Skeletal muscle tissue (tissue), 4 donors: ENCODE measurements around the gene SLC25A12. TPM values are rescaled to one million over a fixed set of nuclear protein-coding genes. Genes with fewer than 3 reads are reported as not detected.
"Not testable (repeated sequence)": the region's sequence is repeated elsewhere in the genome, so short reads cannot be mapped to it uniquely, and the experiment has no call there.

Experiments used
- H3K27ac ChIP-seq: one replicate; pipeline ENCODE4 v1.7.0; 2013; ENCODE audit warnings: mild to moderate bottlenecking, low read depth, low read length, inconsistent platforms
- H3K27me3 ChIP-seq, 3 donors: one replicate each; pipeline ENCODE4 v1.7.0; 2013; ENCODE audit warnings: low read length in 3 of 3; ENCODE audit not compliant: control insufficient read depth in 3 of 3, insufficient read depth in 3 of 3
- H3K36me3 ChIP-seq, 3 donors: one replicate each; pipeline ENCODE4 v1.7.0; 2013; ENCODE audit warnings: low read length in 3 of 3; ENCODE audit not compliant: control insufficient read depth in 3 of 3, insufficient read depth in 3 of 3
- H3K4me1 ChIP-seq, 3 donors: one replicate each; pipeline ENCODE4 v1.7.0; 2013; ENCODE audit warnings: low read length in 3 of 3, mild to moderate bottlenecking in 3 of 3; ENCODE audit not compliant: control insufficient read depth in 3 of 3, insufficient read depth in 3 of 3
- H3K4me3 ChIP-seq, 3 donors: one replicate each; pipeline ENCODE4 v1.7.0; 2013; ENCODE audit warnings: low read length in 3 of 3
- H3K9ac ChIP-seq, 3 donors: one replicate each; pipeline ENCODE4 v1.7.0; 2013; ENCODE audit warnings: low read length in 3 of 3, mild to moderate bottlenecking in 3 of 3, moderate library complexity in 2 of 3, low read depth in 1 of 3
- H3K9me3 ChIP-seq, 3 donors: one replicate each; pipeline ENCODE4 v1.7.0; 2013; ENCODE audit warnings: low read length in 3 of 3; ENCODE audit not compliant: control insufficient read depth in 3 of 3
- total RNA-seq: library from RNA; depleted of rRNA; stranded (reverse); fragments of >200 nt; gene quantifications from one replicate; pipeline ENCODE4 v1.2.3, GENCODE V29; 2014
- donor health status: Osteomylitis.

SLC25A12 gene
- total RNA-seq, 1 donor from 2014 or later = 27.7 TPM

GRCh38 chr2:171921970-171922229 lies 27.9 kb upstream of the SLC25A12 start:
- Histone ChIP-seq H3K36me3 (peaks cover 0 to 5% (median 0%) of the 10 kb centered on the region in 3 donors), H3K4me3 (peak overlapping the region; percentile 77 to 97 (median 78)), H3K27me3 (no peaks in the 10 kb centered on the region), H3K4me1 (peaks cover 13 to 28% (median 16%) of the 10 kb centered on the region in 3 donors), H3K9me3 (no peaks in the 10 kb centered on the region), H3K27ac (peak overlapping the region; percentile 97), H3K9ac (peak overlapping the region; percentile 94 to 100 (median 94))

- Histone ChIP-seq H3K27ac (no peak overlapping the region), H3K36me3 (no peaks in the 10 kb centered on the region), H3K4me3 (no peak overlapping the region), H3K4me1 (peaks cover 13 to 27% (median 16%) of the 10 kb centered on the region in 3 donors), H3K9me3 (no peaks in the 10 kb centered on the region), H3K27me3 (no peaks in the 10 kb centered on the region), H3K9ac (no peak overlapping the region)
These were observed 25.4 kb upstream of the SLC25A12 start for GRCh38 chr2:171919453-171919852.

- Histone ChIP-seq H3K9ac (no peak overlapping the region), H3K4me3 (no peak overlapping the region), H3K36me3 (no peaks in the 10 kb centered on the region), H3K27ac (peak overlapping the region; percentile 34), H3K4me1 (no peaks in the 10 kb centered on the region), H3K9me3 (no peaks in the 10 kb centered on the region), H3K27me3 (no peaks in the 10 kb centered on the region)
These were observed 19.5 kb upstream of the SLC25A12 start for GRCh38 chr2:171913517-171913916.

- H3K27me3 ChIP-seq = no peaks in the 10 kb centered on the region
- no peak overlapping the region for H3K27ac ChIP-seq
- no peak overlapping the region for H3K9ac ChIP-seq
- no peak overlapping the region for H3K4me3 ChIP-seq
- H3K9me3 ChIP-seq = no peaks in the 10 kb centered on the region
- no peaks in the 10 kb centered on the region for H3K36me3 ChIP-seq
- H3K4me1 ChIP-seq = no peaks in the 10 kb centered on the region
These were observed 16.4 kb upstream of the SLC25A12 start for GRCh38 chr2:171910494-171910893.

- Histone ChIP-seq H3K9ac (no peak overlapping the region), H3K4me3 (no peak overlapping the region), H3K4me1 (no peaks in the 10 kb centered on the region), H3K27me3 (no peaks in the 10 kb centered on the region), H3K36me3 (no peaks in the 10 kb centered on the region), H3K27ac (no peak overlapping the region), H3K9me3 (no peaks in the 10 kb centered on the region)
These were observed 15.2 kb upstream of the SLC25A12 start for GRCh38 chr2:171909266-171909665.

GRCh38 chr2:171908235-171908634 lies 14.2 kb upstream of the SLC25A12 start:
- Histone ChIP-seq H3K4me1 (peaks cover 0 to 4% (median 0%) of the 10 kb centered on the region in 3 donors), H3K9ac (no peak overlapping the region), H3K27me3 (no peaks in the 10 kb centered on the region), H3K36me3 (no peaks in the 10 kb centered on the region), H3K9me3 (no peaks in the 10 kb centered on the region), H3K27ac (no peak overlapping the region), H3K4me3 (no peak overlapping the region)

- no peak overlapping the region for H3K27ac ChIP-seq
- H3K9ac ChIP-seq = no peak overlapping the region
- no peaks in the 10 kb centered on the region for H3K27me3 ChIP-seq
- peaks cover 0 to 7% (median 0%) of the 10 kb centered on the region in 3 donors for H3K4me1 ChIP-seq
- H3K4me3 ChIP-seq = no peak overlapping the region
- H3K36me3 ChIP-seq = no peaks in the 10 kb centered on the region
- no peaks in the 10 kb centered on the region for H3K9me3 ChIP-seq
These were observed 8.9 kb upstream of the SLC25A12 start for GRCh38 chr2:171902840-171903420.

- not testable (repeated sequence) for H3K9me3 ChIP-seq, H3K36me3 ChIP-seq, H3K27ac ChIP-seq, H3K9ac ChIP-seq, H3K4me3 ChIP-seq, H3K27me3 ChIP-seq
- H3K4me1 ChIP-seq = peaks cover 3 to 12% (median 3%) of the 10 kb centered on the region in 3 donors
These were observed 5.7 kb upstream of the SLC25A12 start for GRCh38 chr2:171899623-171900282.

- Histone ChIP-seq H3K4me1 (peaks cover 7 to 22% (median 17%) of the 10 kb centered on the region in 3 donors), H3K36me3 (peaks cover 0 to 3% (median 3%) of the 10 kb centered on the region in 3 donors), H3K27me3 (no peaks in the 10 kb centered on the region), H3K27ac (no peak overlapping the region), H3K9me3 (no peaks in the 10 kb centered on the region), H3K4me3 (no peak overlapping the region), H3K9ac (no peak overlapping the region)
These were observed 1.7 kb upstream of the SLC25A12 start for GRCh38 chr2:171895786-171896185.

GRCh38 chr2:171894612-171894947 lies 536 bp upstream of the SLC25A12 start:
- Histone ChIP-seq H3K27me3 (no peaks in the 10 kb centered on the region), H3K4me3 (peak overlapping the region; percentile 95 to 100 (median 97)), H3K4me1 (peaks cover 12 to 30% (median 17%) of the 10 kb centered on the region in 3 donors), H3K9me3 (no peaks in the 10 kb centered on the region), H3K27ac (peak overlapping the region; percentile 87), H3K36me3 (peaks cover 3 to 9% (median 5%) of the 10 kb centered on the region in 3 donors), H3K9ac (peak overlapping the region; percentile 69 to 93 (median 91))
